ENCODE results near the gene ERC2. TPM values are rescaled to one million over a fixed set of nuclear protein-coding genes. Genes with fewer than 3 reads are reported as not detected.
A peak's percentile ranks its signal among the peaks of the same experiment; 100 is the strongest.

ERC2 gene
- total and polyA plus RNA-seq, 2 donors (not counting 1 experiment from before 2014, with no cell fraction given), result 0.14 to 0.17 TPM

GRCh38 chr3:56363720-56364119 lies 104.5 kb downstream of the ERC2 start:
- H4K20me1 ChIP-seq (ENCODE audit: control insufficient read depth, extremely low read depth, insufficient read depth, low read length), result no peaks in the 10 kb centered on the region
- H3K9me3 ChIP-seq (ENCODE audit: control insufficient read depth, insufficient read depth, low read depth, low read length), result no peaks in the 10 kb centered on the region
- no peak for DNase-seq (ENCODE audit: low read depth in 2 of 2)
- H3K4me1 ChIP-seq (ENCODE audit: control insufficient read depth, extremely low read depth, insufficient read depth, low read length), result no peaks in the 10 kb centered on the region
- no peaks in the 10 kb centered on the region for H3K27me3 ChIP-seq (ENCODE audit: control insufficient read depth, insufficient read depth, low read length)
- no peak overlapping the region for H3K4me2 ChIP-seq (ENCODE audit: extremely low read depth, insufficient read depth, low read length)
- H3K4me3 ChIP-seq (replicated peaks in 1 of 4; ENCODE audit: control extremely low read depth in 1 of 4, insufficient read depth in 1 of 4, low read depth in 3 of 4, low read length in 4 of 4), result no peak overlapping the region
- TF ChIP-seq, protein P1, sequence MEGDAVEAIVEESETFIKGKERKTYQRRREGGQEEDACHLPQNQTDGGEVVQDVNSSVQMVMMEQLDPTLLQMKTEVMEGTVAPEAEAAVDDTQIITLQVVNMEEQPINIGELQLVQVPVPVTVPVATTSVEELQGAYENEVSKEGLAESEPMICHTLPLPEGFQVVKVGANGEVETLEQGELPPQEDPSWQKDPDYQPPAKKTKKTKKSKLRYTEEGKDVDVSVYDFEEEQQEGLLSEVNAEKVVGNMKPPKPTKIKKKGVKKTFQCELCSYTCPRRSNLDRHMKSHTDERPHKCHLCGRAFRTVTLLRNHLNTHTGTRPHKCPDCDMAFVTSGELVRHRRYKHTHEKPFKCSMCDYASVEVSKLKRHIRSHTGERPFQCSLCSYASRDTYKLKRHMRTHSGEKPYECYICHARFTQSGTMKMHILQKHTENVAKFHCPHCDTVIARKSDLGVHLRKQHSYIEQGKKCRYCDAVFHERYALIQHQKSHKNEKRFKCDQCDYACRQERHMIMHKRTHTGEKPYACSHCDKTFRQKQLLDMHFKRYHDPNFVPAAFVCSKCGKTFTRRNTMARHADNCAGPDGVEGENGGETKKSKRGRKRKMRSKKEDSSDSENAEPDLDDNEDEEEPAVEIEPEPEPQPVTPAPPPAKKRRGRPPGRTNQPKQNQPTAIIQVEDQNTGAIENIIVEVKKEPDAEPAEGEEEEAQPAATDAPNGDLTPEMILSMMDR (conservative IDR thresholded peaks at IDR 0.05 in 1 of 2, IDR thresholded peaks at IDR 0.05 in 1 of 2; ENCODE audit: low read depth in 1 of 2, low read length in 2 of 2), result no peak
- TF ChIP-seq EZH2 (IDR thresholded peaks at IDR 0.05; ENCODE audit: low read length, missing control alignments), result no peak
- no peaks in the 10 kb centered on the region for H3K79me2 ChIP-seq (ENCODE audit: control insufficient read depth, insufficient read depth, low read length)
- no peaks in the 10 kb centered on the region for H3K36me3 ChIP-seq (ENCODE audit: control insufficient read depth, insufficient read depth, low read length)
- no peak overlapping the region for H2AFZ ChIP-seq (ENCODE audit: low read length)
- no peak overlapping the region for H3K9ac ChIP-seq (ENCODE audit: insufficient read depth, low read length)
- no peak overlapping the region for H3K27ac ChIP-seq (ENCODE audit: insufficient read depth, low read length)

DNA sequence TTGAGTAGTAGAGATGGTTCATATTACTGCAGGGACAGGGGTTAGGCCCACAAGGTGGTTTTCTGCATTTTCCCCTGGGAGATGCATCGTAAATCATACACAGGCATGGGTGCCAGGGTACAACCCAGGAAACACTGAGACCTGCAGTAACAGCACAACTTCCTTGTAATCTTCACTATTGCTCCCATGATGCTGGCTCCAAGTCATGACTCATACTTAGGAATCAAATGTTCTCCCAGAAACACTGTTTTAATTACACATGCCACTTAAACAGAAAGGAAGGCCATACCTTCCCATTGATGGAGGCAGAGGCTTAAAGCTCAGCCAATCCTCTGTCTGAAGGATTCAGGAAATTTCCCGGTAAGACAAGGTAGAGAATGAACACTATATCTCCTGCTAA lies 106.5 kb downstream of the ERC2 start:
- no peaks in the 10 kb centered on the region for H3K9me3 ChIP-seq (ENCODE audit: control insufficient read depth, insufficient read depth, low read depth, low read length)
- no peak overlapping the region for H3K27ac ChIP-seq (ENCODE audit: insufficient read depth, low read length)
- H3K79me2 ChIP-seq (ENCODE audit: control insufficient read depth, insufficient read depth, low read length), result no peaks in the 10 kb centered on the region
- no peaks in the 10 kb centered on the region for H3K4me1 ChIP-seq (ENCODE audit: control insufficient read depth, extremely low read depth, insufficient read depth, low read length)
- H4K20me1 ChIP-seq (ENCODE audit: control insufficient read depth, extremely low read depth, insufficient read depth, low read length), result no peaks in the 10 kb centered on the region
- no peak overlapping the region for H3K9ac ChIP-seq (ENCODE audit: insufficient read depth, low read length)
- H3K27me3 ChIP-seq (ENCODE audit: control insufficient read depth, insufficient read depth, low read length), result no peaks in the 10 kb centered on the region
- no peak overlapping the region for H3K4me2 ChIP-seq (ENCODE audit: extremely low read depth, insufficient read depth, low read length)
- H3K4me3 ChIP-seq (replicated peaks in 1 of 4; ENCODE audit: control extremely low read depth in 1 of 4, insufficient read depth in 1 of 4, low read depth in 3 of 4, low read length in 4 of 4), result no peak overlapping the region
- no peaks in the 10 kb centered on the region for H3K36me3 ChIP-seq (ENCODE audit: control insufficient read depth, insufficient read depth, low read length)
- no peak for TF ChIP-seq EZH2 (IDR thresholded peaks at IDR 0.05; ENCODE audit: low read length, missing control alignments)
- TF ChIP-seq, protein P1 (conservative IDR thresholded peaks at IDR 0.05 in 1 of 2, IDR thresholded peaks at IDR 0.05 in 1 of 2; ENCODE audit: low read depth in 1 of 2, low read length in 2 of 2), result no peak
- H2AFZ ChIP-seq (ENCODE audit: low read length), result no peak overlapping the region
- peak in 1 of 2 donors; percentile 15 for DNase-seq (ENCODE audit: low read depth in 2 of 2)

GRCh38 chr3:56357266-56357665 lies 111.0 kb downstream of the ERC2 start:
- Histone ChIP-seq H3K79me2 (ENCODE audit: control insufficient read depth, insufficient read depth, low read length) (no peaks in the 10 kb centered on the region), H3K4me3 (replicated peaks in 1 of 4; ENCODE audit: control extremely low read depth in 1 of 4, insufficient read depth in 1 of 4, low read depth in 3 of 4, low read length in 4 of 4) (no peak overlapping the region), H3K9ac (ENCODE audit: insufficient read depth, low read length) (no peak overlapping the region), H3K4me1 (ENCODE audit: control insufficient read depth, extremely low read depth, insufficient read depth, low read length) (no peaks in the 10 kb centered on the region), H3K27ac (ENCODE audit: insufficient read depth, low read length) (no peak overlapping the region), H3K4me2 (ENCODE audit: extremely low read depth, insufficient read depth, low read length) (no peak overlapping the region), H4K20me1 (ENCODE audit: control insufficient read depth, extremely low read depth, insufficient read depth, low read length) (no peaks in the 10 kb centered on the region), H3K36me3 (ENCODE audit: control insufficient read depth, insufficient read depth, low read length) (no peaks in the 10 kb centered on the region), H3K27me3 (ENCODE audit: control insufficient read depth, insufficient read depth, low read length) (no peaks in the 10 kb centered on the region), H3K9me3 (ENCODE audit: control insufficient read depth, insufficient read depth, low read depth, low read length) (no peaks in the 10 kb centered on the region), H2AFZ (ENCODE audit: low read length) (no peak overlapping the region)
- TF ChIP-seq, protein P1 (conservative IDR thresholded peaks at IDR 0.05 in 1 of 2, IDR thresholded peaks at IDR 0.05 in 1 of 2; ENCODE audit: low read depth in 1 of 2, low read length in 2 of 2), result no peak
- TF ChIP-seq EZH2 (IDR thresholded peaks at IDR 0.05; ENCODE audit: low read length, missing control alignments), result no peak
- DNase-seq (ENCODE audit: low read depth in 2 of 2), result peak in 1 of 2 donors; percentile 17

All from fibroblast of lung (primary cell).